ENCODE measurements around the gene TENT4B. TPM values are rescaled to one million over a fixed set of nuclear protein-coding genes. Genes with fewer than 3 reads are reported as not detected.

TENT4B gene
- total and polyA plus RNA-seq, 8 donors, result 14.8 to 19.0 (median 15.9) TPM

DNA sequence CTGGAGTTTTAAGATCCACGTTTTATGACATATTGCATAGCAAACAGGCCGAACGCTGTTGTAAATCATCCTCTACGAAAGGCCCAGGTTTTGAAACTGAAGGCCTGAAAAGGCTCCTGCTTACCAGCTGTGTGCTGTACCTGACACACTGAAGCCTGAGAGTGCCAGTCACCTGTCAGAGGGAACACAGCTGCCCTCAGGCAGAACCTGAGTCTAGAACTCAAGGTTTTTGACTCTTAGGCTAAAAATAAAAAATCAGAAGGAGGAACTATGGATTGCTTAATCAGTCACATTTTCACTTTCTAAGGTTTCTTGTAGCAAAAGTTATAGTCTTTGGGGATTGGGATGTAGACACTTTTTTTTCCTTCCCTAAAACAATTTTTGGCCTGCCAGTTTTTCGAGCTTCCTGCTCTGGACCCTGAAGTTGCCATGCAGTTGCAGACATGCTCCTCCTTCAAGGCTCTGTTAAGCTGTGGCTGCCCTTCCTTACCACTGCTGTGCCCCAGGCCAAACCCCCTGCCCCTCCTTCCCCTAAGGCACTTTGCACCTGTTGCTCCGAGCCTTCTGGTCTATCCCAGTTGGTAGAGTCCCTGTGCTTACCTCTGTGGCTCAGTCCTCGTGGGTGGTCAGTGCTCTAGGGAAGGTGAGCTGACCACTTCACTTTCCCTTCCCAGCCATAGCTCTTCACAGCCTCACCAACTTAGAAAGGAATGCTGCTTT lies 56.6 kb downstream of the TENT4B start:
- DNase-seq (no peak), ATAC-seq (peak; percentile 48)
- TF ChIP-seq, protein P1, sequence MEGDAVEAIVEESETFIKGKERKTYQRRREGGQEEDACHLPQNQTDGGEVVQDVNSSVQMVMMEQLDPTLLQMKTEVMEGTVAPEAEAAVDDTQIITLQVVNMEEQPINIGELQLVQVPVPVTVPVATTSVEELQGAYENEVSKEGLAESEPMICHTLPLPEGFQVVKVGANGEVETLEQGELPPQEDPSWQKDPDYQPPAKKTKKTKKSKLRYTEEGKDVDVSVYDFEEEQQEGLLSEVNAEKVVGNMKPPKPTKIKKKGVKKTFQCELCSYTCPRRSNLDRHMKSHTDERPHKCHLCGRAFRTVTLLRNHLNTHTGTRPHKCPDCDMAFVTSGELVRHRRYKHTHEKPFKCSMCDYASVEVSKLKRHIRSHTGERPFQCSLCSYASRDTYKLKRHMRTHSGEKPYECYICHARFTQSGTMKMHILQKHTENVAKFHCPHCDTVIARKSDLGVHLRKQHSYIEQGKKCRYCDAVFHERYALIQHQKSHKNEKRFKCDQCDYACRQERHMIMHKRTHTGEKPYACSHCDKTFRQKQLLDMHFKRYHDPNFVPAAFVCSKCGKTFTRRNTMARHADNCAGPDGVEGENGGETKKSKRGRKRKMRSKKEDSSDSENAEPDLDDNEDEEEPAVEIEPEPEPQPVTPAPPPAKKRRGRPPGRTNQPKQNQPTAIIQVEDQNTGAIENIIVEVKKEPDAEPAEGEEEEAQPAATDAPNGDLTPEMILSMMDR (IDR thresholded peaks at IDR 0.05), result no peak
- no peak overlapping the region for H3K4me3 ChIP-seq
- H3K27me3 ChIP-seq, result no peaks in the 10 kb centered on the region
- H3K9me3 ChIP-seq, result no peaks in the 10 kb centered on the region
- intact Hi-C loops (cut with DNase I), result loop anchor here in 1 of 2 donors (5.0 to 10.0 kb wide), 2 partner anchors 57 to 185 kb away; partner anchors contain the start of genes CNEP1R1 and TENT4B
- H3K4me1 ChIP-seq, result peaks cover 21 to 49% of the 10 kb centered on the region in 2 donors
- peak overlapping the region; percentile 20 to 50 for H3K27ac ChIP-seq
- H3K36me3 ChIP-seq, result peaks cover 0 to 18% of the 10 kb centered on the region in 2 donors

DNA sequence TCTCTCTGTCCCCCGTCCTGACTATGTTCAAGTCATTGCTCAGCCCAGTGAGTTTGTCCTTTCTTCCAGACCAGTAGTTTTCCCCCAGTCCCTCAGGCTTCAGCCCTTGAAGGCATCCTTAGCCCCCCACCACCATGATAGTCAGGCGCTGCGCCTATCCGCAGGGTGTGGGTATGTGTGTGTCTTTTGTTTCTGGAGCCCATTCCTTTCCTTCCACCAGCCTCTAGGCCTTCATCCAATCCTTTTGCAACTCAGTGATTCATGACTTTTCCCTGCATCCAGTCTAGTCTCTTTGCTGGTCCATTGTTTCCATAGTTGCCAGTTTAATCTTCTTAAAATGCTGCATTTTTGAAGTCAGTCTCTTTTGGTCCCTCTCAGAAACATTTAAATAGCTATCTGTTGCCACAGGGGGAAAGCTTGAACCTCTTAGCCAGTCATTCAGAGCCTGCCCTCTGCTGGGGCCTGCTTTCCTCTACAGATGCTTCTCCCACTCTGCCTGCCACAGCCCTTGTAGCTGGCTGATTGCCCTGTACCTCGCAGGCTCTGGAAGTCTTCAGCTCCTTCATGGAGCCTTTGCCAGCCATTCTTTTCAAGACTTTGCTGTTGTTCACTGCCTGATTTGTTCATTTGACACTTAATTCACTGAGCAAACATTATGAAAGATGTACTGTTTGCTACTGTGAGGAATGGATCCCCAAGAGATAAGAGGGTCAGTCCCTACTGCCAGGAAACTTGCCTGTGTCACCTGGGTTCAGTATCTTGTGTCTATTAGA lies 57.3 kb downstream of the TENT4B start:
- TF ChIP-seq, protein P1 (IDR thresholded peaks at IDR 0.05), result peak; percentile 53 to 65
- Histone ChIP-seq H3K27me3 (no peaks in the 10 kb centered on the region), H3K9me3 (no peaks in the 10 kb centered on the region), H3K4me1 (peaks cover 21 to 44% of the 10 kb centered on the region in 2 donors), H3K36me3 (peaks cover 0 to 25% of the 10 kb centered on the region in 2 donors), H3K4me3 (no peak overlapping the region), H3K27ac (peak overlapping the region; percentile 20 to 50)
- intact Hi-C loops (cut with DNase I), result loop anchor here in 1 of 2 donors (10.0 kb wide), 1 partner anchor 186 kb away; the partner anchor contains the start of gene CNEP1R1
- ATAC-seq, result peak; percentile 94
- DNase-seq, result peak; percentile 70 to 90 (median 82)

DNA sequence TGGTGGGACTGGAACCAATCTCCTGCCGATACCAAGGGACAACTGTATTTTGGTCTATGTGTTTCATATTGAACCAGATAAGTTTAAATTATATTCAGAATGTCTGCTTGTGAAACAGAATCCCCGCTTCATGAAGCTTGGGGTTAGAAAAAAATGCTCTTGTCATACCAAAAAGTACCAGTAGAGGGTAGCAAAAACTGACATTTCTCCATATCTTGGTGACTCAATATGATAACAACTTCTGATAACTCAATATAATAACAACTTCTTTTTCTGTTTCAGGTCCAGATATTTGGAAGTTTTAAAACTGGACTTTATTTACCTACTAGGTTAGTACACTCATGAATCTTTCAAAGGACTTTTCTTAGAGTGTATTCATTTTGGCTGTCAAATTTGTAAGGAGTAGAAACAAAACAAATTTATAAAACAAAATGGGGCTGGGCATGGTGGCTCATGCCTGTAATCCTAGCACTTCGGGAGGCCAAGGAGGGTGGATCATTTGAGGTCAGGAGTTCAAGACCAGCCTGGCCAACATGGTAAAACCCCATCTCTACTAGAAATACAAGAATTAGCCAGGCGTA lies 60.9 kb downstream of the TENT4B start:
- ATAC-seq (peak; percentile 36), DNase-seq (peak in 2 of 4 donors; percentile 49 to 61)
- Histone ChIP-seq H3K36me3 (peaks cover 0 to 60% of the 10 kb centered on the region in 2 donors), H3K4me1 (peaks cover 15 to 22% of the 10 kb centered on the region in 2 donors), H3K27me3 (no peaks in the 10 kb centered on the region), H3K4me3 (no peak overlapping the region), H3K27ac (no peak overlapping the region), H3K9me3 (no peaks in the 10 kb centered on the region)
- intact Hi-C loops (cut with DNase I), result loop anchor here in 1 of 2 donors (10.0 kb wide), 1 partner anchor 189 kb away; the partner anchor contains the start of gene CNEP1R1
- TF ChIP-seq, protein P1 (IDR thresholded peaks at IDR 0.05), result peak; percentile 75 to 86

DNA sequence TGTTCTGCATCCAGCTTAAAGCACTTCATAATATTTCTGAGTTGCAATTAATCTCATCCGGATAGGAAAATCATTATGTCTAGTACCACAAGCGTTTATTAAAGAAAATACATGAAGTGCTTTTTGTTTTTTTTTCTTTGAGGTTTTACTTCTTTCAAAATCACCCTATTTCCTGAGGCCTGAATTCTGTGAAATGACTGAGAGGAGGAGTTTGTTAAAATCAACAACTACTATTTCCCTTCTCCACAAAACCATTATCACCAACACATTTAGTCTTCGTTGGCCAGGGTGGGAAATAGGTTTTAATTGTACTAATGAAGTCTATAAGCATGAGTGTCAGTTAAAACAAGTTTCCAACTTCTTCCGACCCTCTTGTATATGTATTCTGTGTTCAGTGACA lies 62.6 kb downstream of the TENT4B start:
- TF ChIP-seq, protein P1 (IDR thresholded peaks at IDR 0.05), result no peak
- H3K27me3 ChIP-seq, result no peaks in the 10 kb centered on the region
- peaks cover under 1 to 6% of the 10 kb centered on the region in 2 donors for H3K4me1 ChIP-seq
- intact Hi-C loops (cut with DNase I), result loop anchor here in 1 of 2 donors (10.0 kb wide), 1 partner anchor 191 kb away; the partner anchor contains the start of gene CNEP1R1
- no peaks in the 10 kb centered on the region for H3K9me3 ChIP-seq
- no peak overlapping the region for H3K27ac ChIP-seq
- ATAC-seq, result no peak
- DNase-seq, result no peak
- H3K4me3 ChIP-seq, result no peak overlapping the region
- peaks cover 0 to 65% of the 10 kb centered on the region in 2 donors for H3K36me3 ChIP-seq

Data from left lung (tissue), 10 donors.